GM18520 (cell line): Measurements from ENCODE around the gene ARL3.

Source experiments
- ATAC-seq: cut with Tn5 transposase; IDR thresholded peaks from one replicate; pipeline ENCODE4 v1.9.1; 2021; ENCODE audit not compliant: unreplicated experiment

Gene ARL3

GRCh38 chr10:102642736-102643335 lies 71.4 kb downstream of the ARL3 start:
- ATAC-seq, result no peak

- ATAC-seq, result peak; percentile 41
These were observed 72.1 kb downstream of the ARL3 start for GRCh38 chr10:102641880-102642735.

DNA sequence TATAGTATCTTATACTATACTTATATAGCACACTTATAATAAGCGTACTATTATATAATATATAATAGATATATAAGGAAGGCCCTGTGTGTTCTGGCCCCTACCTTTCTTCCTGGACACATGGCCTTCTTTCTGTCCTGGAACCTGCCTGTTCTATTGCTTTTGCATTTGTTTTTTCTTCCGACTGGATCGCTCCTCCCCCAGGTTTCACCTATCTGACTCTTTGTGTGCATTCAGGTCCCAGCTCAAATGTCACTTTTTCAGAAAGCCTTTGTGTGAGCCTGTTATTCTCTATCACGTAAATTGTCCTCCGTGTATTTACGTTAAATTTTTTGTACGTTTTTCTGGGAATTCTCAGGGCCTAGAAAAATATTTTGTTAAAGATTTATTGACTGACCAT lies 72.8 kb downstream of the ARL3 start:
- no peak for ATAC-seq

DNA sequence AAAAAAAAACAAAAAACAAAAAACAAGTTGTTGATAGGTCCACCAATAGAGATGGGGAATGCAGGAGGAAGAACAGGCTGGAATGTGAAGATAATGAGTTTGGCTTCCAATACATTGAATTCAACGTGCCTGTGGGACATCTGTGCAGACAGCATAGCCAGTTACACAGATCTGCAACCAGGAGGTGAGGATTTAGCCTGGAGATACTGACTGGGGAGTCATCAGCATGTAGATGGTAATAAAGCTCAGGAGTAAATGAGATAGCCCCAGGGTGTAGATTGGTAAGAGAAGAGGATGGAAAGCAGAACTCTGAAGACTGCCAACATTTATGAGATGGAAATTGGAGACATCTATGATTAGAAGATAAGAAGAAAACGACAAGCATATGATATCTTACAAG lies 74.7 kb downstream of the ARL3 start:
- ATAC-seq, result no peak

- no peak for ATAC-seq
These were observed 78.8 kb downstream of the ARL3 start for GRCh38 chr10:102635377-102635776.

GRCh38 chr10:102634686-102635085 lies 79.5 kb downstream of the ARL3 start:
- ATAC-seq, result no peak

DNA sequence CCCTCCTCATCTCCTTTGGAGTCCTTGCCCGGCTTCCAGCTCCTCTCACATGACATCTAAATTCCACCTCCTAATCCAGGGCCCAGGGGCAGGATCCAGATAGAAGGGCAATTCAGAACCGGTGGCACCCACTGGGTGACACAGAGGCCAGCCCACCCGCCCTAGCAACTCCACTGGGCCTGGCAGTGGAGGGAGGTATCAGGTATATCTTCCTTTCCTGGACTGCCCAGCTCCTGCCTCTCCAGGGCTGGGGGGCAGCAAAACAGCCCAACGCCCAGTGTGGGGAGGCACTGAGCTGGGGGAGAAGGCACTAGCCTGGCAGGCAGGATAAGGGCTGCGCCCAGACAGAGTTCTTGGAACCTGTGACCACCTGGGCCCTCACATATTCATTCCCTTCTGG lies 80.3 kb downstream of the ARL3 start:
- no peak for ATAC-seq

- ATAC-seq, result no peak
These were observed 80.9 kb downstream of the ARL3 start for GRCh38 chr10:102633287-102633686.

DNA sequence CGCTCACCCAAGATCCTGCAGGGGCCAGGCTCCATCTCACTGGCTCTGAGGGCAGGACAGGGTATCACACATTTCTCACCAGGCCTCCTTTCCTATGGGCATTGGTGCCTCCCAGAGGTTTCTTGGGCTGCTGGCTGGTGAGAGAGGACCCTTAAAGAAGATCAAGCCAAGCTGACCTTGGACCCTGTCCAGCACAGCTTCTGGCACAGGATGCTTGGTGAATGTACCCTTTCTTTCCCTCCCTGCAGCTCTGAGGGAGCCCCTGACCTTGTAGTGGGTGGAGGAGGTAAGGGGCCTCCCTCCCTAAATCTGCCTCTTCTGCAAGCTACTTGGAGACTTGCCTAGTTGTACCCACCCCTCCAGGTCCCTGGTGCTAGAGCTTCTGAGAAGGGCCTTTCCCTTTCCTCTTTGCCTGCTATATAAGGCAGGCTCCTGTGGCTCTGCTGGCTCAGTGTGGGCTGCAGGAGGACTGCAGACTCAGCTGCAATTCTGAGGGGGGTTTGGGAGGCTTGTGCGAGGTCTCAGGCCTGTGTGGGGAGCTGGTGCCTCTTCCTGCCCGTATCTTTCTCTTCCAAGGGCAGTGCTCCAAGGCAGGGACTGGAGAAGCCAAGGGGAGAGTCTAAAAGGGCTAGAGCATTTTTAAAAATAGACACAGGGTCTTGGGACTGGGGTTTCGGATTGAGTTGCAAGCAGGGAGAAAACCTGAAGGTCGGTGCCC lies 81.6 kb downstream of the ARL3 start:
- no peak for ATAC-seq

GRCh38 chr10:102631525-102632393 lies 82.4 kb downstream of the ARL3 start:
- ATAC-seq, result no peak

DNA sequence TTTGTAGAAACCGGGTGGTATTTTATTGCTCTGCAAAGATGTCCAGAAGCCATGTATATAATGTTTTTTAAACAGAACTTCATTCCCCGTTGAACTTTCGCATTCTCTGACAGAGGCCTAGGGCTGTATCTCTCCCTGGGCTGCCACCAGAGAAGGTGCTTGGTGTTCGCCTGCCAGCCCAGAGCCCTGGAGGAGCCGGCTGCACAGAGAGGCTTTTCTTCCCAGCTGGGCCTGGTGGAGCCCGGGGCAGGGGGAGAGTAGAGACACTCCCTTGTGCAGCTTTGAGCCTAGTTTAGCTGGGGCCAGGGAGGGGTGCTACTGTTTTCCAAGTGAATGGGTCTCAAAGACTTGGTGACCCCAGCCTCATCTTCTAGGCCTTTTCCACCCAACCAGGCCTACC lies 83.5 kb downstream of the ARL3 start:
- ATAC-seq, result no peak

GRCh38 chr10:102629661-102630614 lies 84.3 kb downstream of the ARL3 start:
- no peak for ATAC-seq

DNA sequence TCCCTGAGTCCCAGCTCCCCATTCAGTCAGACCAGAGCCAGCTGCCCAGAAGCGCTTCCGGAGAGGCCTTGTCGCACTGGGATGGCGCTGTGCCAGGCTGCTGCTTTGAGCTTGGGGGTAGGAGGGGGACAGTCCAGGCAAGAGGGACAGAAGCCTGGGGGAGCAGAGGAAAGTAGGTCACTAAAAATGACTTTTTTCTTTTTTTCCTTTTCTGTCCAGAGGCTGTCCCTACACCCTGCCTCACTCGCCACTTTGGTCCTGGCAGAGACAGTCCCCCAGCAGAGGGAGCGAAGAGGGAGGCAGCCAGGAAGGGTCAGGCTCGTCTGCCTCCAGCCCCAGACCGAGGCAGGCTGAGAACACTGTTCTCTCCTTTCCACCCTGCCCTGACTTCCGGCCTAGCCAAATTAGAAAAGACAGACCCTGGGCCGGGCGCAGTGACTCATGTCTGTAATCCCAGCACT lies 85.7 kb downstream of the ARL3 start:
- ATAC-seq, result no peak

- ATAC-seq, result no peak
These were observed 86.4 kb downstream of the ARL3 start for GRCh38 chr10:102627736-102628293.

DNA sequence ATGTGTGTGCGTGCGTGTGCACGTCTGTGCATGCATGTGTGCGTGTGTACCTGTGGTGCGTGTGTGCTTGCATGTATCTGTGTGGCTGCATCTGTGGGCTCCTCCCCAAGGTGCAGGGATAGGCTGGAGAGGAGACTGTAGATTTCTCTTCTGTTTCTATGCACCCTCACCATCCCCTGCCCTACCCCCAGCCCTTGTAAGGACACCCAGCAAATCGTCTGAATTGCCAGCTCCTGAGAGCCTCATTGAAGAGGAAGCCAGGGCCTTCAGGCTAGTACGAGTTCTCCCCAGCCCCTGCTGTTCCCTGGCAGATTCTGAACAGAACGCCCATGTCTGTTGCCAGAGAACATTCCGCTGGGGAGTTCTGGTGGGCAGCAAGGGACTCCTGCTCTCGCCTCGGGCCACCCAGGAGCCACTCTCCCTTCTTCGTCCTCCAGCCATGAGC lies 86.9 kb downstream of the ARL3 start:
- no peak for ATAC-seq

- ATAC-seq, result no peak
These were observed 88.0 kb downstream of the ARL3 start for GRCh38 chr10:102626026-102626685.

DNA sequence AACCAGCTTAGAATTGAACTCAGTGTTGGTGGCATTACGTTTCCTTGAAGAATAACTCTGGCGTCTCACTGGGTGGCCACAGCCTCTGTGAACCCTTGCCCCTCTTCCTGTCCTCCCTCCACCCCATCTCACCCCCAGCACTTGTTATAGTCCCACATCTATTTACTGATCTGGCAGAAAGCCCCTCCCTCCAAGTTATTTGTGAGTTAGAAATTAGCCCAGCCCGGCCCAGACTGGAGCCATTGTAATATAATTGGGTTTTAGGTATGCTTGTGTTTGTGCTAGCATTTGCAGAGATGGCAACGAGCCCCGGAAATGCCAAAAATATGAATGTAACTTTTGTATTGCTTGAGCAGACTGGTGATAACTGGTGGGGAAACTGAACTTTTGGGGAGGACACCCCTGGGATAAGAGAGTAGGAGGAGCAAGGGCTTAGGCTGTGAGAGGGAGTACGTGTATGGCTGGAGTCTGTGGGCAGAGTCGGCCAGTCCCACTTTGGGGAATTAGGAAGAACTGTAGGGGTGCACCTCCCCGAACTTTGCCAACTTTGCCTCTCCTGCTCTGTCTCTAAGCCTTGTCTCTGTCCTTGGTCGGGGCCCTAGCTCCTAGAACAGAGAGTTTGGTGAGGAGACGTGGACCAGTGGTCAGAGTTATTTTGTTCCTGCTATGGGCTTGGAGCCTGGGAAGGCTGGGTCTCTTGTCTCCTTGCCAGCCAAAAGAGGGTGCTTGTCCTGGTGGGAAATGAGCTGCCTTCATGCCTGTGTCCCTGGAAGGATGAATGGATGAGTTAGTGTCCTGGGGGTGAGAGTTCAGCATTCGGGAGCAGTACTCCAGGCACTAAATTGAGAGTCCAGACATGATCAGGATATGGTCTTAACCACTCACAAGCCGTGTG lies 89.2 kb downstream of the ARL3 start:
- ATAC-seq, result no peak

DNA sequence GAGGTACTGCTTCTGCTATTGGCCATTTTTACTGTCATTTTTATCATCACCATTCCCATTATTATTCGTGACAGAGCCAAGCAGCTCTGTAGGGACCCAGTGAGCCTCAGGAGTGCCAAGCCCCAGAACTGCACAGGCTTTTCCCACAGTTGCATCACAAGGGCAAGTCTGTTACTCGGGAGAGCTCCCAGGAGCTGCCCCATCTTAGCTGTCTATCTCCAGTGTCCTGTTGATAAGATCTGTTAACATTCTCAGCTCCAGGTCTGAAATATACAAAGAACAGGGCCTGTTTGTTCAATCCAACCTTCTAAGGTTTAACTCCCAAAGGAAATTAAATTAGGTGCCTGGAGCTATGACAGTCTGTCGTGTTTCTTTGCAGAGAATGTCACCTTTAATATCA lies 90.1 kb downstream of the ARL3 start:
- ATAC-seq, result no peak
